Head of caudate nucleus (tissue), 42 donors: ENCODE results near the gene PARD3.
A peak's percentile ranks its signal among the peaks of the same experiment; 100 is the strongest.
"Not testable (repeated sequence)": the region's sequence is repeated elsewhere in the genome, so short reads cannot be mapped to it uniquely, and the experiment has no call there.

Experiments used
- DNase-seq, 42 donors: peaks; one replicate each; pipeline versions ENCODE4 v3.0.0 to v3.0.0-alpha.2; 2020 to 2021; ENCODE audit warnings: mixed read lengths in 7 of 42
- intact Hi-C: fragments of 100-400 bp; cut with DNase I; formaldehyde crosslinking; loops from one replicate; pipeline ENCODE4 v1.15.0; 2022

PARD3 gene

GRCh38 chr10:34707656-34708055 lies 107.4 kb downstream of the PARD3 start:
- intact Hi-C loops = no loop called here
- DNase-seq = no peak

- DNase-seq, intact Hi-C loops: not testable (repeated sequence)
Observed at GRCh38 chr10:34706992-34707391, 108.1 kb downstream of the PARD3 start.

GRCh38 chr10:34706147-34706546 lies 108.9 kb downstream of the PARD3 start:
- intact Hi-C loops = no loop called here
- DNase-seq = no peak

- intact Hi-C loops = no loop called here
- DNase-seq = no peak
Observed at GRCh38 chr10:34705563-34705962, 109.5 kb downstream of the PARD3 start.

GRCh38 chr10:34704526-34705184 lies 110.4 kb downstream of the PARD3 start:
- intact Hi-C loops = no loop called here
- no peak for DNase-seq

GRCh38 chr10:34702982-34703381 lies 112.1 kb downstream of the PARD3 start:
- DNase-seq = no peak
- intact Hi-C loops = no loop called here

- no peak for DNase-seq
- intact Hi-C loops = no loop called here
Observed at GRCh38 chr10:34702093-34702937, 112.8 kb downstream of the PARD3 start.

GRCh38 chr10:34701194-34701593 lies 113.9 kb downstream of the PARD3 start:
- no peak for DNase-seq
- intact Hi-C loops = no loop called here

- DNase-seq, intact Hi-C loops: not testable (repeated sequence)
Observed at GRCh38 chr10:34700752-34701151, 114.3 kb downstream of the PARD3 start.

GRCh38 chr10:34699904-34700517 lies 115.1 kb downstream of the PARD3 start:
- intact Hi-C loops = no loop called here
- DNase-seq = no peak

- intact Hi-C loops = no loop called here
- no peak for DNase-seq
Observed at GRCh38 chr10:34698979-34699378, 116.1 kb downstream of the PARD3 start.

GRCh38 chr10:34698248-34698831 lies 116.8 kb downstream of the PARD3 start:
- no peak for DNase-seq

GRCh38 chr10:34697351-34698247 lies 117.5 kb downstream of the PARD3 start:
- DNase-seq = no peak
- intact Hi-C loops = no loop called here

More at GRCh38 chr10:34698248-34698831, 116.8 kb downstream of the PARD3 start:
- intact Hi-C loops = no loop called here

- intact Hi-C loops = no loop called here
- no peak for DNase-seq
Observed at GRCh38 chr10:34696423-34696822, 118.7 kb downstream of the PARD3 start.

GRCh38 chr10:34690383-34691049 lies 124.6 kb downstream of the PARD3 start:
- intact Hi-C loops = no loop called here
- no peak for DNase-seq

- DNase-seq = peak in 1 of 42 donors; percentile 17
- intact Hi-C loops = no loop called here
Observed at GRCh38 chr10:34689053-34689452, 126.0 kb downstream of the PARD3 start.

GRCh38 chr10:34687434-34688210 lies 127.5 kb downstream of the PARD3 start:
- intact Hi-C loops = no loop called here
- no peak for DNase-seq
